Mucosa of descending colon (tissue), 3 donors: ENCODE measurements around the gene E2F3. TPM values are rescaled to one million over a fixed set of nuclear protein-coding genes. Genes with fewer than 3 reads are reported as not detected.
A peak's percentile ranks its signal among the peaks of the same experiment; 100 is the strongest.

Source experiments
- ATAC-seq: fragments of 200-7000 bp; cut with Tn5 transposase; one replicate; pipeline ENCODE4 v1.9.1; 2020; ENCODE audit warnings: mild to moderate bottlenecking, moderate library complexity
- DNase-seq, 3 donors: peaks; one replicate each; pipeline ENCODE4 v3.0.0-alpha.2; 2020
- H3K36me3 ChIP-seq: fragments of 200-600 bp; one replicate; pipeline ENCODE4 v1.8.0; 2021; ENCODE audit warnings: low read depth, mild to moderate bottlenecking
- H3K4me1 ChIP-seq: fragments of 200-600 bp; one replicate; pipeline ENCODE4 v1.8.0; 2021; ENCODE audit warnings: low read depth, mild to moderate bottlenecking
- H3K4me3 ChIP-seq: fragments of 200-600 bp; one replicate; pipeline ENCODE4 v1.8.0; 2021; ENCODE audit warnings: mild to moderate bottlenecking
- H3K9me3 ChIP-seq: fragments of 200-600 bp; one replicate; pipeline ENCODE4 v1.8.0; 2021; ENCODE audit warnings: mild to moderate bottlenecking
- intact Hi-C, 2 donors: fragments of 100-400 bp; cut with DNase I in 1 of 2; cut with micrococcal nuclease in 1 of 2; formaldehyde crosslinking; loops; one replicate each; pipeline versions ENCODE4 v1.11.0 to v1.11.1; 2022; cut with DNase I, micrococcal nuclease
- total RNA-seq, 3 donors: library from RNA; stranded (reverse); fragmentation: NEBNext Ultra II Directional in 2 of 3; extraction: Animal tissue kit (Norgen Biotek cat#: 25700) in 2 of 3; gene quantifications; one replicate each; pipeline versions ENCODE4 v1.2.1 to v1.2.4, GENCODE V29; 2021 to 2023
- TF ChIP-seq, protein P1 (sequence below): fragments of 200-600 bp; IDR thresholded peaks from one replicate; pipeline ENCODE4 v1.8.0; 2022; ENCODE audit warnings: antibody characterized with exemption, mild to moderate bottlenecking
- donor health status: DM: no; HTN: no; CAD: no; lungs with moderate emphysema.
- donor health status: DM: no; HTN: no; CAD: no.
- donor health status: DM: no; HTN: yes; CAD: no.

The E2F3 gene
- total RNA-seq, 3 donors from 2014 or later: 7.6 to 10.0 (median 7.9) TPM

DNA sequence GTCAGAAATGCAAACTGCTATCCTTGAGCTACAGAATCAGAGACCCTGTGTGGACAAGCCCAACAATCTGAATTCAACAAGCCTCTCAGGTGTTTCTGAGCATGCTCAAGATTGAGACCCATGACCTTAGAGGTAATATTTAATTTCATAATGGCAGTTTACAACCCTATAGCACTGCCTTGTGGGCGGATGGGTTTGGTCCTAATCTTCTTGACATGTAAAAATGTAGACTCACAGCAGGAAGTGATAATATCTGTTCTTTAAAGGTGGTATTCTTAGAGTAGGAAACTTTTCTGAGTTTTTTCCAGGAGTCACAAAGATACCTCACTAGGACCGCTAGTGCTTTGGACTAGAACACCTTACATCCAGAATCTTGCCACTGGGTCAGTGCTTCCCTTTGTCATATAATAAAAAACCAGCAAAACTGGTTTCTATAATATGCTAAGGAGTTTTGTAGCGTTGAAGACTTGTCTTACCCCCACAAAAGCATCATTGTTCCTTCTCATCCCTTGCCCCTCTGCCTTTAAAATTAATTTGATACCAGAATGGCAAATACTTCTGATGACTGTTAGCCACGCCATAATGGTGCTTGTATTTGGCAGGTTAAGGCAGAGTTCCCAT is 52.6 kb downstream of the E2F3 start:
- TF ChIP-seq, protein P1, sequence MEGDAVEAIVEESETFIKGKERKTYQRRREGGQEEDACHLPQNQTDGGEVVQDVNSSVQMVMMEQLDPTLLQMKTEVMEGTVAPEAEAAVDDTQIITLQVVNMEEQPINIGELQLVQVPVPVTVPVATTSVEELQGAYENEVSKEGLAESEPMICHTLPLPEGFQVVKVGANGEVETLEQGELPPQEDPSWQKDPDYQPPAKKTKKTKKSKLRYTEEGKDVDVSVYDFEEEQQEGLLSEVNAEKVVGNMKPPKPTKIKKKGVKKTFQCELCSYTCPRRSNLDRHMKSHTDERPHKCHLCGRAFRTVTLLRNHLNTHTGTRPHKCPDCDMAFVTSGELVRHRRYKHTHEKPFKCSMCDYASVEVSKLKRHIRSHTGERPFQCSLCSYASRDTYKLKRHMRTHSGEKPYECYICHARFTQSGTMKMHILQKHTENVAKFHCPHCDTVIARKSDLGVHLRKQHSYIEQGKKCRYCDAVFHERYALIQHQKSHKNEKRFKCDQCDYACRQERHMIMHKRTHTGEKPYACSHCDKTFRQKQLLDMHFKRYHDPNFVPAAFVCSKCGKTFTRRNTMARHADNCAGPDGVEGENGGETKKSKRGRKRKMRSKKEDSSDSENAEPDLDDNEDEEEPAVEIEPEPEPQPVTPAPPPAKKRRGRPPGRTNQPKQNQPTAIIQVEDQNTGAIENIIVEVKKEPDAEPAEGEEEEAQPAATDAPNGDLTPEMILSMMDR: no peak
- no peaks in the 10 kb centered on the region for H3K9me3 ChIP-seq
- H3K4me3 ChIP-seq: no peak overlapping the region
- ATAC-seq (peak; percentile 90), DNase-seq (peak in 1 of 3 donors; percentile 55)
- intact Hi-C loops: no loop called here
- H3K4me1 ChIP-seq: peaks cover 30% of the 10 kb centered on the region
- H3K36me3 ChIP-seq: no peaks in the 10 kb centered on the region

DNA sequence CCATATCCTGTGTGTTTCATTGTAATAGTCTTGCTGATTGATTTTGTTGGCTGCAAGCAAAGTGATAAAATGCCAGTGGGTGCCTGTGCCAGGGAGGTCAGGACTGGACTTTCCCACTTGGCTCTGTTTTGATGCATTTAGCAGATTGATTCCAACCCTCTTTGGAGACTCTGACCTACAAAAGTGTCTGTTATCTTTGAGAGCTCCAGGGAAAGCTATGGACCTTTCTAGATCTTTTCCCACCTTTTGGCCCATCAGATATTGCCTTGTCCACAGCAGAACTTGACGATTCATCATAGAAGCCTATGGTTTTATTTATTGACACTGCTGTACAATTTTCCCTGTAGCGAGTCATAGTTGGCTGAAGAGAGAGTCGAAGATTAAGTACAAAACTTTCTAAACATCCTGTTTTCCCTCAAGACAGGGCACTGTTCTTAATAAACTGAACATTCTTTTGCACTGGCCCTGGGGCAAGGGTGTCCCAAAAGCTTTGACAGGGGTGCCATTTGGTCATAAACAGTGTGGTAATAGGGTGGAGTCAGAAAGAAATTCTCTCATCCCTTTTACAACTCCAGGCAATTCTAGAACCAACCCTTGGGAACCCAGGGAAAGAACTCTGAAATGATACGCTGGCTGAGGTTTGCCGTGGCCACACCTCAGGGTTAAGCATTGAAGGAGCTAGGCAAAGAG is 53.7 kb downstream of the E2F3 start:
- intact Hi-C loops: no loop called here
- ATAC-seq (peak; percentile 90), DNase-seq (peak in 2 of 3 donors; percentile 54)
- no peaks in the 10 kb centered on the region for H3K36me3 ChIP-seq
- H3K9me3 ChIP-seq: no peaks in the 10 kb centered on the region
- TF ChIP-seq, protein P1: no peak
- H3K4me3 ChIP-seq: no peak overlapping the region
- peaks cover 27% of the 10 kb centered on the region for H3K4me1 ChIP-seq

DNA sequence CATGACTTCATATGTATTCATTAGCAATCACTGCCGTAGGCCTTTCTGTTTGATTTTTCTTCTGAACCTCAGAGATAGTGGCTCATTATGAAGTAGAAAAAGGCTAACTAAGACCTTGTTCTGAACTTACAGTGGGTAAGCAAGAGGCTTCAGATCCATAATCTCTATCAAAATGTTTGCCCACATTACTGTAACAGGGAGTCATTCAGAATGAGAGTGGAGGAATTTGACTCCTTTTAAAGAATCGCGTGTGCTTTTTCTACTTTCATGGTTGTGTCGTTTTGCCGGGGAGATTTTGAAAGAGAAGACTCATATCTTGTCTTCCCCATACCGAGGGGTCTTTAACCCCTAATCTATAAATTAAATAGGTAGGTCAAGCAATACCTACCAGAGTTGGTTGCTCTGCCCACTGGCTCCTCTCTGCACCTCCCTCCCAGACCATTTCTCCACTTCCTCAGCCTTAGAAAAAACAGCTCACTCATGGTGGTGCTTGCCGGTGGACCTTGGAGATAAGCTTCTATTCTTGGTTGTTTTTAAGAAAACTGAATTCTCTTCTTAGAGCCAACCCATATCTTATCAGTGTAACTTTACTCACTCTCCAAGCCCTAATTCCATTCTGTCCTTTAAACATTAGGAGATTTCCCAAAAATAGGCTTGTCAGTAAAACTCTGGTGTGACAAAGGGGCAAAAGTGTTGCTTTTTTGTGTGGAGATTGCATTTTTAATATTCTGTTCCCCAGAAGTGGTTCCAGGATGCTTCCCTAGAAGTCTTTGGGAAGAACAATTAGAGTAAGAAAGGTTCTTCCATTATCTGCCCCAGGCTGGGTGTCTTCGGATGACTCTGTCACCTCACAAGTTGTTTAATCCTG is 56.6 kb downstream of the E2F3 start:
- intact Hi-C loops: no loop called here
- TF ChIP-seq, protein P1: no peak
- DNase-seq: no peak

DNA sequence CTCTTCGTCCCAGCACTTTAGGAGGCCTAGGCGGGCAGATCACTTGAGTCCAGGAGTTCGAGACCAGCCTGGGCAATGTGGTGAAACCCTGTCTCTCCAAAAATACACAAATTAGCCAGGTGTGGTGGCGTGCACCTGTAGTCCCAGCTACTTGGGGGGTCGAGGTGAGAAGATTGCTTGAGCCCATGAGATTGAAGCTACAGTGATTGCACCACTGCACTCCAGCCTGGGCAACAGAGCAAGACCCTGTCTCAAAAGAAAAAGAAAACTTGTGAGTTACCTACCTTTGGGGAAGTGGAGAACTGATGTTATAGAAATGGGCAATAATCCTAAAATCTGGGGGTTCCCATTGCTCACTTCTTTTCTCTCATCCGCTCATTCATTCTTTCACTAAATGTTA is 58.0 kb downstream of the E2F3 start:
- H3K9me3 ChIP-seq: no peaks in the 10 kb centered on the region
- peaks cover 14% of the 10 kb centered on the region for H3K4me1 ChIP-seq
- DNase-seq: no peak
- TF ChIP-seq, protein P1: no peak
- no peaks in the 10 kb centered on the region for H3K36me3 ChIP-seq
- no peak overlapping the region for H3K4me3 ChIP-seq
- intact Hi-C loops: no loop called here
- no peak for ATAC-seq

More for the DNA sequence above, 56.6 kb downstream of the E2F3 start:
- no peaks in the 10 kb centered on the region for H3K9me3 ChIP-seq
- peaks cover 27% of the 10 kb centered on the region for H3K4me1 ChIP-seq
- H3K36me3 ChIP-seq: no peaks in the 10 kb centered on the region
- H3K4me3 ChIP-seq: no peak overlapping the region
- ATAC-seq: no peak

DNA sequence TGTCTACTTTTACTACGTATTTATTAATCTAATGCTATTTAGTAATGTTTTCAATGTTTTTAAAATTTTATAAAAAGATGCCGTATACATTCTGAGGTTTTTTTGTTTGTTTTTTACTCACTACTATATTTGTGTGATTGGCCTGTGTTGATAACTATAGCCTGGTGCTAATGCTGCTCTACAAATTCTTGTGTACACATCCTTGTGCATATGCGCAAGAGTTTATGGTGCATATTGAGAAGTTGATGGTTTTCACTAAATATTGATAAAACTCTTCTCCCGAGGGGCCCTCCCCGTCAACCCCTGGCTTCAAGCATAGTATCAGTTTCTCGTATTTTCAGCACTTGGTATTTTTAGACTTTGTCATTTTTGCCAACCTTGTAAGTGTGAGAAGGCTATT is 59.9 kb downstream of the E2F3 start:
- Histone ChIP-seq H3K9me3 (no peaks in the 10 kb centered on the region), H3K4me3 (no peak overlapping the region), H3K36me3 (no peaks in the 10 kb centered on the region), H3K4me1 (no peaks in the 10 kb centered on the region)
- TF ChIP-seq, protein P1: no peak
- no peak for DNase-seq
- no peak for ATAC-seq
- intact Hi-C loops: no loop called here
